GM23338 (cell line): ENCODE results near the gene ZNF665. TPM values are rescaled to one million over a fixed set of nuclear protein-coding genes. Genes with fewer than 3 reads are reported as not detected.
"Not testable (repeated sequence)": the region's sequence is repeated elsewhere in the genome, so short reads cannot be mapped to it uniquely, and the experiment has no call there.

Experiments
- ATAC-seq: fragments of 200-7000 bp; cut with Tn5 transposase; 3 replicates; pipeline ENCODE4 v1.9.1; 2020
- DNase-seq: peaks from one replicate; pipeline ENCODE4 v3.0.0-alpha.2; 2015; ENCODE audit warnings: low spot score
- H2AFZ ChIP-seq: fragments of 200-600 bp; sonication (generic); 2 replicates; pipeline ENCODE4 v1.8.0; 2016; ENCODE audit warnings: antibody characterized with exemption, mild to moderate bottlenecking, moderate library complexity
- H3F3A ChIP-seq: fragments of 200-600 bp; sonication (generic); replicated peaks from 2 replicates; pipeline ENCODE4 v1.8.0; 2017; ENCODE audit warnings: antibody characterized with exemption, mixed run types, low read depth
- H3K27ac ChIP-seq: fragments of 200-600 bp; sonication (generic); 2 replicates; pipeline ENCODE4 v1.6.1; 2016; ENCODE audit warnings: low read depth
- H3K27me3 ChIP-seq: fragments of 200-600 bp; sonication (generic); 2 replicates; pipeline ENCODE4 v1.8.0; 2016; ENCODE audit warnings: mild to moderate bottlenecking, mixed run types, moderate library complexity; ENCODE audit not compliant: insufficient read depth
- H3K36me3 ChIP-seq: fragments of 200-600 bp; sonication (generic); 2 replicates; pipeline ENCODE4 v1.8.0; 2016; ENCODE audit warnings: mild to moderate bottlenecking; ENCODE audit not compliant: insufficient read depth
- H3K4me1 ChIP-seq: fragments of 200-600 bp; sonication (generic); 2 replicates; pipeline ENCODE4 v1.8.0; 2016; ENCODE audit warnings: mild to moderate bottlenecking, moderate library complexity; ENCODE audit not compliant: insufficient read depth
- H3K4me2 ChIP-seq: fragments of 200-600 bp; sonication (generic); 2 replicates; pipeline ENCODE4 v1.7.1; 2017; ENCODE audit warnings: mixed run types
- H3K4me3 ChIP-seq: fragments of 200-600 bp; sonication (generic); 2 replicates; pipeline ENCODE4 v1.6.1; 2016; ENCODE audit warnings: mixed run types
- H3K79me2 ChIP-seq: fragments of 200-600 bp; sonication (generic); replicated peaks from 2 replicates; pipeline ENCODE4 v1.8.0; 2017; ENCODE audit warnings: mild to moderate bottlenecking; ENCODE audit not compliant: insufficient read depth
- H3K9me2 ChIP-seq: fragments of 200-600 bp; sonication (generic); 2 replicates; pipeline ENCODE4 v1.8.0; 2017; ENCODE audit not compliant: insufficient read depth
- H4K20me1 ChIP-seq: fragments of 200-600 bp; sonication (generic); replicated peaks from 2 replicates; pipeline ENCODE4 v1.8.0; 2017; ENCODE audit warnings: mild to moderate bottlenecking; ENCODE audit not compliant: insufficient read depth
- H3K27ac Mint-ChIP-seq: 2 replicates; pipeline ENCODE4 v1.8.0; 2020; ENCODE audit warnings: inconsistent platforms, mild to moderate bottlenecking, moderate library complexity, mixed read lengths
- H3K27me3 Mint-ChIP-seq: 3 replicates; pipeline ENCODE4 v1.8.0; 2022; ENCODE audit warnings: low read depth, mild to moderate bottlenecking, moderate library complexity, mixed read lengths, inconsistent platforms; ENCODE audit not compliant: insufficient read depth, poor library complexity
- H3K36me3 Mint-ChIP-seq: 3 replicates; pipeline ENCODE4 v1.8.0; 2021; ENCODE audit warnings: low read depth, mild to moderate bottlenecking, inconsistent platforms, moderate library complexity, mixed read lengths
- H3K4me1 Mint-ChIP-seq: 3 replicates; pipeline ENCODE4 v1.8.0; 2020; ENCODE audit warnings: mild to moderate bottlenecking, inconsistent platforms, mixed read lengths
- H3K4me3 Mint-ChIP-seq: 3 replicates; pipeline ENCODE4 v1.8.0; 2021; ENCODE audit warnings: moderate library complexity, mild to moderate bottlenecking, inconsistent platforms, mixed read lengths
- H3K9me3 Mint-ChIP-seq: 3 replicates; pipeline ENCODE4 v1.8.0; 2020; ENCODE audit warnings: moderate library complexity, mild to moderate bottlenecking, inconsistent platforms, mixed read lengths
- CREB1 ChIP-seq: fragments of 250-450 bp; sonication (Bioruptor Pico); IDR thresholded peaks from 2 replicates; pipeline ENCODE4 v1.5.0; 2020; ENCODE audit warnings: low read depth, mild to moderate bottlenecking, moderate library complexity
- CTCF ChIP-seq, 2 experiments: fragments of 200-600 bp in 1 of 2; sonication (generic) in 1 of 2; conservative IDR thresholded peaks; 2 replicates each; pipeline versions ENCODE4 v1.5.1 to v1.6.1; 2016 to 2017; ENCODE audit warnings: antibody characterized with exemption in 2 of 2, low read depth in 2 of 2, mild to moderate bottlenecking in 2 of 2, moderate library complexity in 1 of 2
- ETS1 ChIP-seq: IDR thresholded peaks from 2 replicates; pipeline ENCODE4 v1.6.1; 2016; ENCODE audit warnings: antibody characterized with exemption
- EZH2 ChIP-seq: fragments of 200-600 bp; sonication (generic); IDR thresholded peaks from one replicate; pipeline ENCODE4 v1.8.0; 2017; ENCODE audit warnings: antibody characterized with exemption, mild to moderate bottlenecking, low read depth; ENCODE audit not compliant: unreplicated experiment
- EZH2phosphoT487 ChIP-seq: fragments of 200-600 bp; sonication (generic); IDR thresholded peaks from one replicate; pipeline ENCODE4 v1.8.1; 2018; ENCODE audit warnings: antibody characterized with exemption; ENCODE audit not compliant: unreplicated experiment
- JUNB ChIP-seq: IDR thresholded peaks from one replicate; pipeline ENCODE4 v1.6.1; 2016; ENCODE audit warnings: antibody characterized with exemption; ENCODE audit not compliant: unreplicated experiment
- NANOG ChIP-seq: IDR thresholded peaks from 2 replicates; pipeline ENCODE4 v1.6.1; 2016; ENCODE audit warnings: antibody characterized with exemption, borderline replicate concordance
- POLR2AphosphoS5 ChIP-seq: IDR thresholded peaks from 2 replicates; pipeline ENCODE4 v1.6.1; 2016; ENCODE audit warnings: antibody characterized with exemption, low read depth
- REST ChIP-seq: IDR thresholded peaks from one replicate; pipeline ENCODE4 v1.6.1; 2018; ENCODE audit warnings: antibody characterized with exemption; ENCODE audit not compliant: unreplicated experiment
- STAT1 ChIP-seq: IDR thresholded peaks from one replicate; pipeline ENCODE4 v1.6.1; 2016; ENCODE audit warnings: antibody characterized with exemption; ENCODE audit not compliant: unreplicated experiment
- ZNF331 ChIP-seq: fragments of 250-450 bp; sonication (Bioruptor Pico); IDR thresholded peaks from 2 replicates; pipeline ENCODE4 v1.5.0; 2020; ENCODE audit warnings: low read depth, mild to moderate bottlenecking, moderate library complexity
- polyA plus RNA-seq: library from polyadenylated mRNA; unstranded; fragments of >200 nt; fragmentation: Nextera tagmentation; extraction: Ambion mirVana; gene quantifications from 2 replicates; pipeline ENCODE4 v1.2.1, GENCODE V29; 2016
- total RNA-seq: library from RNA; depleted of rRNA; stranded (reverse); fragments of >200 nt; shearing (Covaris generic); gene quantifications from 2 replicates; pipeline ENCODE4 v1.2.3, GENCODE V29; 2014

The ZNF665 gene
- total and polyA plus RNA-seq, 2 experiments from 2014 or later = 3.1 to 3.5 TPM

- TF ChIP-seq NANOG (no peak), EZH2 (no peak), POLR2AphosphoS5 (no peak), EZH2phosphoT487 (no peak), STAT1 (no peak), CREB1 (CRISPR knock-in tag) (no peak), CTCF (conservative IDR thresholded peaks at IDR 0.05; ENCODE audit: low read depth in 2 of 2) (no peak)
Measured at GRCh38 chr19:53237114-53237777, 44.1 kb upstream of the ZNF665 start (continued).

- Histone ChIP-seq H3K9me2 (no peaks in the 10 kb centered on the region), H3K4me1 (no peaks in the 10 kb centered on the region), H2AFZ (no peak overlapping the region), H3K36me3 (no peaks in the 10 kb centered on the region; the same call in 1 of the 2 replicates), H3K79me2 (no peaks in the 10 kb centered on the region), H3K27me3 (no peaks in the 10 kb centered on the region), H4K20me1 (no peaks in the 10 kb centered on the region), H3K4me3 (no peak overlapping the region), H3F3A (no peaks in the 10 kb centered on the region), H3K4me2 (no peak overlapping the region), H3K27ac (no peak overlapping the region)
- Mint-ChIP-seq H3K27me3 (peaks cover 6% of the 10 kb centered on the region), H3K4me1 (no peaks in the 10 kb centered on the region), H3K27ac (no peak overlapping the region), H3K36me3 (peaks cover 44% of the 10 kb centered on the region), H3K9me3 (peaks cover 85% of the 10 kb centered on the region), H3K4me3 (no peak overlapping the region)
- DNase-seq = no peak
- TF ChIP-seq CTCF (conservative IDR thresholded peaks at IDR 0.05; ENCODE audit: low read depth in 2 of 2) (no peak), ETS1 (no peak), NANOG (no peak), ZNF331 (CRISPR knock-in tag) (no peak), STAT1 (no peak), REST (no peak), JUNB (no peak), EZH2 (no peak), CREB1 (CRISPR knock-in tag) (no peak)
- ATAC-seq = no peak
Measured at GRCh38 chr19:53224606-53225005, 31.4 kb upstream of the ZNF665 start.

GRCh38 chr19:53222716-53223115, 29.6 kb upstream of the ZNF665 start:
- H3K9me3 Mint-ChIP-seq = peaks cover 84% of the 10 kb centered on the region
- not testable (repeated sequence) for H3F3A ChIP-seq, H3K4me1 ChIP-seq, H3K27ac Mint-ChIP-seq, H3K4me3 Mint-ChIP-seq, ATAC-seq, H3K27ac ChIP-seq, H2AFZ ChIP-seq, H4K20me1 ChIP-seq, H3K4me3 ChIP-seq, H3K4me1 Mint-ChIP-seq, H3K4me2 ChIP-seq, H3K79me2 ChIP-seq, H3K9me2 ChIP-seq, H3K27me3 Mint-ChIP-seq, H3K36me3 ChIP-seq, DNase-seq, H3K27me3 ChIP-seq
- peaks cover 40% of the 10 kb centered on the region for H3K36me3 Mint-ChIP-seq
